IPS DF 6.9 (cell line): Measurements from ENCODE around the gene FBF1.

Experiments
- DNase-seq: peaks from one replicate; pipeline ENCODE4 v3.0.0-alpha.2; 2013; ENCODE audit warnings: low read depth, low spot score
- H3K27ac ChIP-seq: one replicate; pipeline ENCODE4 v1.5.1; 2013; ENCODE audit warnings: low read length, control low read depth
- H3K27me3 ChIP-seq: 2 replicates; pipeline ENCODE4 v1.6.1; 2013; ENCODE audit warnings: mild to moderate bottlenecking, low read length; ENCODE audit not compliant: control insufficient read depth, insufficient read depth
- H3K36me3 ChIP-seq: 2 replicates; pipeline ENCODE4 v1.6.1; 2013; ENCODE audit warnings: low read length; ENCODE audit not compliant: control insufficient read depth, insufficient read depth
- H3K4me1 ChIP-seq: 2 replicates; pipeline ENCODE4 v1.6.1; 2013; ENCODE audit warnings: low read length; ENCODE audit not compliant: control insufficient read depth, insufficient read depth
- H3K4me3 ChIP-seq: 2 replicates; pipeline ENCODE4 v1.5.1; 2013; ENCODE audit warnings: mild to moderate bottlenecking, low read length
- H3K9me3 ChIP-seq: 2 replicates; pipeline ENCODE4 v1.6.1; 2013; ENCODE audit warnings: low read length, inconsistent platforms; ENCODE audit not compliant: control insufficient read depth, insufficient read depth
- WGBS: extraction: QIAGEN DNeasy Blood & Tissue Kit; methylation state at CpG from one replicate; pipeline ENCODE4 v1.1.7; 2013; ENCODE audit warnings: mixed read lengths, missing lambda C conversion rate; ENCODE audit not compliant: insufficient read length, insufficient coverage; 5-methylcytosine and 5-hydroxymethylcytosine counted together

The FBF1 gene

GRCh38 chr17:75925103-75925502 lies 15.7 kb downstream of the FBF1 start:
- Histone ChIP-seq H3K36me3 (peaks cover 7% of the 10 kb centered on the region; the same call in 1 of the 2 replicates), H3K27me3 (no peaks in the 10 kb centered on the region), H3K4me3 (no peak overlapping the region), H3K4me1 (no peaks in the 10 kb centered on the region), H3K9me3 (no peaks in the 10 kb centered on the region), H3K27ac (no peak overlapping the region)
- WGBS = no CpG with 5 or more reads among the region's 11 CpGs
- no peak for DNase-seq

- Histone ChIP-seq H3K36me3 (peaks cover 7% of the 10 kb centered on the region; the same call in 1 of the 2 replicates), H3K4me1 (no peaks in the 10 kb centered on the region), H3K9me3 (no peaks in the 10 kb centered on the region), H3K4me3 (no peak overlapping the region), H3K27ac (no peak overlapping the region), H3K27me3 (no peaks in the 10 kb centered on the region)
- no peak for DNase-seq
- no CpG with 5 or more reads among the region's 19 CpGs for WGBS
These were observed 17.6 kb downstream of the FBF1 start for GRCh38 chr17:75922963-75923874.

GRCh38 chr17:75922173-75922961 lies 18.5 kb downstream of the FBF1 start:
- no peaks in the 10 kb centered on the region for H3K4me1 ChIP-seq
- no peaks in the 10 kb centered on the region for H3K27me3 ChIP-seq
- H3K36me3 ChIP-seq = peaks cover 7% of the 10 kb centered on the region; the same call in 1 of the 2 replicates
- H3K27ac ChIP-seq = no peak overlapping the region
- H3K4me3 ChIP-seq = no peak overlapping the region
- DNase-seq = no peak
- WGBS = no CpG with 5 or more reads among the region's 18 CpGs
- no peaks in the 10 kb centered on the region for H3K9me3 ChIP-seq

GRCh38 chr17:75921596-75921995 lies 19.2 kb downstream of the FBF1 start:
- no peaks in the 10 kb centered on the region for H3K27me3 ChIP-seq
- peaks cover 7% of the 10 kb centered on the region; the same call in 1 of the 2 replicates for H3K36me3 ChIP-seq
- no CpG with 5 or more reads among the region's 15 CpGs for WGBS
- no peak for DNase-seq
- no peaks in the 10 kb centered on the region for H3K4me1 ChIP-seq
- no peaks in the 10 kb centered on the region for H3K9me3 ChIP-seq
- H3K27ac ChIP-seq = no peak overlapping the region
- H3K4me3 ChIP-seq = no peak overlapping the region

GRCh38 chr17:75920045-75920560 lies 20.7 kb downstream of the FBF1 start:
- Histone ChIP-seq H3K9me3 (no peaks in the 10 kb centered on the region), H3K27ac (no peak overlapping the region), H3K4me1 (no peaks in the 10 kb centered on the region), H3K4me3 (no peak overlapping the region), H3K27me3 (no peaks in the 10 kb centered on the region), H3K36me3 (peaks cover 7% of the 10 kb centered on the region; the same call in 1 of the 2 replicates)
- no peak for DNase-seq
- no CpG with 5 or more reads among the region's 11 CpGs for WGBS

- Histone ChIP-seq H3K27me3 (no peaks in the 10 kb centered on the region), H3K9me3 (no peaks in the 10 kb centered on the region), H3K36me3 (peaks cover 4% of the 10 kb centered on the region; the same call in 1 of the 2 replicates), H3K4me1 (no peaks in the 10 kb centered on the region), H3K4me3 (no peak overlapping the region), H3K27ac (no peak overlapping the region)
- DNase-seq = no peak
- WGBS = no CpG with 5 or more reads among the region's 22 CpGs
These were observed 21.2 kb downstream of the FBF1 start for GRCh38 chr17:75919611-75920010.

GRCh38 chr17:75917917-75918445 lies 22.9 kb downstream of the FBF1 start:
- no peaks in the 10 kb centered on the region for H3K9me3 ChIP-seq
- no peaks in the 10 kb centered on the region; the same call in 1 of the 2 replicates for H3K4me1 ChIP-seq
- no peak for DNase-seq
- no peak overlapping the region for H3K27ac ChIP-seq
- no peaks in the 10 kb centered on the region for H3K27me3 ChIP-seq
- H3K4me3 ChIP-seq = no peak overlapping the region
- H3K36me3 ChIP-seq = peaks cover under 1% of the 10 kb centered on the region; the same call in 1 of the 2 replicates
- WGBS = no CpG with 5 or more reads among the region's 31 CpGs

GRCh38 chr17:75917141-75917916 lies 23.5 kb downstream of the FBF1 start:
- no peaks in the 10 kb centered on the region for H3K27me3 ChIP-seq
- H3K36me3 ChIP-seq = no peaks in the 10 kb centered on the region
- H3K4me1 ChIP-seq = no peaks in the 10 kb centered on the region; the same call in 1 of the 2 replicates
- no peak overlapping the region for H3K4me3 ChIP-seq
- no CpG with 5 or more reads among the region's 23 CpGs for WGBS
- H3K27ac ChIP-seq = no peak overlapping the region
- DNase-seq = no peak
- H3K9me3 ChIP-seq = no peaks in the 10 kb centered on the region

GRCh38 chr17:75915268-75915667 lies 25.6 kb downstream of the FBF1 start:
- H3K36me3 ChIP-seq = no peaks in the 10 kb centered on the region
- no peaks in the 10 kb centered on the region for H3K9me3 ChIP-seq
- H3K4me1 ChIP-seq = no peaks in the 10 kb centered on the region; the same call in 1 of the 2 replicates
- no peak overlapping the region for H3K27ac ChIP-seq
- no peak for DNase-seq
- no CpG with 5 or more reads among the region's 8 CpGs for WGBS
- H3K27me3 ChIP-seq = no peaks in the 10 kb centered on the region
- H3K4me3 ChIP-seq = no peak overlapping the region
